Stimulated activated CD4-positive, alpha-beta T cell treated with anti-CD3 and anti-CD28 coated beads, Interleukin-4, amount 100 ng/mL, for 24 hours (primary cell): ENCODE measurements around the gene TULP4.
"Not testable (repeated sequence)": the region's sequence is repeated elsewhere in the genome, so short reads cannot be mapped to it uniquely, and the experiment has no call there.

Experiments
- DNase-seq: peaks from one replicate; pipeline ENCODE4 v3.0.0-alpha.2; 2020

TULP4 gene

DNA sequence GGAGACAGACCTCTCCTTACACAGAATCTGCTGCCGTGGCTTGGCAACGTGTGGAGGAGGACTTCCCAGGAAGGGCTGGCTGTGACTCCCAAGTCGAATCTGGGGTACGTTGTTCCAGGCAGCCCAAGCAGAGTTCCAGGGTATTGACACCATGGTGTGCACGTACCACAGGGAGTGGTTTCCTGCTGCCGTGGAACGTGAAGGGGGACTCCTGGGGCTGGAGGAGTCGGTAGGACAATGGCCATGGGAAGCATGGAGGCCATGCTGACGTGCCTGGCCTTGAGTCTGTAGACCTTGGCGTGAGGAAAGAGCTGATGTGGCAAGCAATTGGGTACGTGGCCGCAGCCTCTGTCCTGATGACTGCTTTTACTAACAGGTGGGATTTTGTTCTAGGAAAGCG lies 119.3 kb downstream of the TULP4 start:
- no peak for DNase-seq

- no peak for DNase-seq
Measured at GRCh38 chr6:158437571-158437970, 125.3 kb downstream of the TULP4 start.

DNA sequence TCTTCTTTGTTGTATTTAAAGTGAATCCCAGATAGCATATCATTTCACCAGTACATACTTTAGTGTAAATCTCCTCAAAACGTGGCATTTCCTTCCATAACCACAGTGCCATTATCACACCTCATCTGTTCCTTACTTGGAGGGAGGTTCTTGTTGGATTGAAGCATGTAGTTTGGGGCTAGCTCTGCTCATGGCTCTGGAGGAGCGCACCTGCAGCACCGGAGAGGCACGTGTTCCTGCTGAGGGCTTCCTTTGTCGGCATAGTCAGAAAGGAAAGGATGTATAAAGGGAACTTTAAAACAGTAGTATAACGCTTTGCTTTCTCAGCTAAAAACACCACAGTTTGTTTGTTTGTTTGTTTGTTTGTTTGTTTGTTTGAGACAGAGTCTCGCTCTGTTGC lies 126.0 kb downstream of the TULP4 start:
- no peak for DNase-seq

DNA sequence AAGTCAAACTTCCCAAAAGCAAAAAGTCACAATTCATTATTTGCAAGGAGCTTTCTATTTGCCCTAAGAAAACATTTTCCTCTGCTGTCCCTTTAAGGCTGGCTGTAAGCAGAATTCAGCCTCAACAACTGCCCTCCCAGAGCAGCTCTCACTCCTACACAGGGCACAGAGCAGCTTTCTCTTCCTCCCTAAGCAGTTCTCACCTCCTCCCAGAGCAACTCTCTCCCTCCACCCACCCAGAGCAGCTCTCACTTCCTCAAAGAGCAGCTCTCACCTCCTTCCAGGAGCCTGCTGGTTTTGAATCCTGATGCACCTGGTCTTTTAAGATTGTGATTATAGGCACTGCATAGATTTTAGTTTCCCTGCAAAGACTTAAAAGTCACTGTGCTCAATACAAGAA lies 127.0 kb downstream of the TULP4 start:
- no peak for DNase-seq

DNA sequence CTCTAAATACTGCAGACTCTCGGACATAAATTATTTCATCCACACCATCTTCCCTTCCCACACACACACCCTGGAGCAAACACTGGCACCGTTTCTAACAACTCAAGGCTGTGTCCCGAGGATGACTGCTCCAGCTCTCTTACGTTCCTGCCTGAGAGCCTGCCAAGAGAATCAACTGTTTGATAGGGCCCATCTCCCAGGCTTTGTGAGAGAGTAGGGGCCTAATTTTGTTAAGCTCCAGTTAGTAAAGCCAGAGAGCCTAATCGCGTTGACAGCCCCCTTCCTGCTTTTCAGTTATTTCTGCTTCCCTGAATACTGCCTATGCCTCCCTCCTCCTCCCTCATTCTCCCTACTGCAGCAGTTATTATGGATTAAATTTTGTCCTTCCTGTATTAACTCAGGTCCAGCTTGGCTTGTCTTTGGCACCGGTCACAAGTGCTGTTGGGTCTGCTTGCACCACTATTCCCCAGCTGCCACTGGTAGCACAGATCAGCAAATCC lies 129.5 kb downstream of the TULP4 start:
- no peak for DNase-seq

DNA sequence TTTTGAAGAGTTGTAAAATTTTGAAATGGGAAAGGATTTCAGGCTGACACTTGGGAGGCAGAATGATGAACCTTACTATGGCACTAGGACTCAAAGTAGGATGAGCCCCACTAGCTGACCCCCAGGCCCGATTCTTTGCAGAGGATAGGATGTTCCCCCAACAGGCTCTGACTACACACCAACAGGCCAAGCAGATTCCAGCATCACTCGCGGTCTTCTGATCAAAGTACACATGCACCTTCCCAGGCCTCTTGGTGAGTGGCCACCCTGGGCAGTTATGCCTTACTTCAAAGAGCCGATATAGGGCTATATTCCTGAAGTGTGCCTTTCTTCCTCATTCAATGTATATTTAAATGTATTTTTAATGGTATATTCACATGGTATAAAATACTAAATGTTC lies 130.0 kb downstream of the TULP4 start:
- no peak for DNase-seq

GRCh38 chr6:158445426-158446085 lies 133.3 kb downstream of the TULP4 start:
- DNase-seq, result no peak

DNA sequence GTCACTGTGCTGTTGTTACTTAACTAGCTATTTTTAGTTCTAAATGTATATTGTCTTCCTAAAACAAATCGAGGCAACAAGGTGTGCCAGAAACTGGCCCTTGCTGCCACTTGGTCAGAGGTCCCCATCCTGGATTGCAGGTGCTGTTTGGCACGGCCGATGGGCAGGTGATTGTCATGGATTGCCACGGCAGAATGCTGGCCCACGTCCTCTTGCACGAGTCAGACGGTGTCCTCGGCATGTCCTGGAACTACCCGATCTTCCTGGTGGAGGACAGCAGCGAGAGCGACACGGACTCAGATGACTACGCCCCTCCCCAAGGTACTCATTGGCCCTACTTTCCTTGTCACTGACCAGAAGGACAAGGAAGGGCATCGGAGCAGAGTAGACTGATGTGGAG lies 136.6 kb downstream of the TULP4 start:
- no peak for DNase-seq

GRCh38 chr6:158452191-158452590 lies 139.9 kb downstream of the TULP4 start:
- no peak for DNase-seq

DNA sequence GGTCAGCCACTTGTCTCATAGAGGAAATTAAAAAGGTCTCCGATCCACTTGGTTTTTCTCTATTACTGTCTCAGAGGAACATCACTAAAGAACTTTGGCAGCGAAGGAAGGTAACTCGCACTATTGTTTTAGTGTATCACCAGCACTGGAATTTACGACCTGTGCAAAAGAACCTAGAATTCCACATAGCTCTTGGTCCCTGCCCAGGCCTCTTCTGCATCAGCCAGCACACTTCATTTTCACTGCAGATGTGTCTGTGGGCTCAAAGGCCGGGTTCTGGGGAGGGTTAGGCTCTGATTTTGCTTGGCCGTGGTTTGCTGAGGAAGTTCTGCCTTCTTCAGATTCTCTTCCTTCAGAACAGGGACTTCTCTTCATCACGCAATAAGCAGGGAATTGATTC lies 144.9 kb downstream of the TULP4 start:
- DNase-seq, result no peak

- no peak for DNase-seq
Measured at GRCh38 chr6:158457616-158458278, 145.5 kb downstream of the TULP4 start.

- no peak for DNase-seq
Measured at GRCh38 chr6:158459726-158460125, 147.5 kb downstream of the TULP4 start.

- no peak for DNase-seq
Measured at GRCh38 chr6:158460602-158461169, 148.4 kb downstream of the TULP4 start.

DNA sequence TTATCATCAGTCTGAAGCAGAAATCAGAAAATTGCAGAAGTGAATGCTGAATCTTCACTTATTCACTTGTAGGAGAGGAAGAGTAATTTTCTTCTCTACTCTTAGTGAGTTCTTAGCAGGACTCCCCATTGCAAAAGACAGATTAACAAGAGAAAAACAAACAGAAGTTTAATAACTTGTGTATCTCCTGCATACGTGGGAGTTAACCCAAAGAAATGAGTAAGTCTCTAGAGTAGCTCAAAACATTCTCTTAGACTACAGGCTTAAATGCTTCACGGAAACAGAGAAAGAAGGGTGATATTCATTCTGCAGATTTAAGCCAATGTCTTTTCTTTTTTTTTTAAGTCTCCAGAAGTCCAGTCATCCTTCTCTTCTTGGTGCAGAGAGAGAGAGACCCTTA lies 149.7 kb downstream of the TULP4 start:
- no peak for DNase-seq

GRCh38 chr6:158464483-158464882 lies 152.2 kb downstream of the TULP4 start:
- no peak for DNase-seq

- no peak for DNase-seq
Measured at GRCh38 chr6:158465257-158465656, 153.0 kb downstream of the TULP4 start.

GRCh38 chr6:158465747-158466146 lies 153.5 kb downstream of the TULP4 start:
- DNase-seq, result no peak

DNA sequence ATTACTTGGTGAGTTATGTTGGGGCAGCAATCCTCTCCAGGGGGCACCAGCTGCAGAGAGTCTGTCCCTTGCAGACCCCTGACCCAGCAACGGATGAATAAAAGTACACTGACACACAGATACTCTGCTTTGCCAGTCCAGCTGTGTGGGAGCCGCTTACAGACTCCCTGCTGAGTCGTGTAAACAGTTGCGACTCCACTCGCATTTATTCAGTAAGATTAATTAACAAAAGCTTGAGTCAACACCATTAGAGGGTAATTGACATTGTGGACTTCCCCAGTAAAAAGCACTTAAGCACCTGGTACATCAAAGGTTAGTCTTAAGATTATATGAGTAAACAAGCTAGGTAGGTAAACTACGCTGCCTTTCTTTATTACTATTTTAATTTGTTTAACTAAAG lies 155.7 kb downstream of the TULP4 start:
- DNase-seq, result no peak

DNA sequence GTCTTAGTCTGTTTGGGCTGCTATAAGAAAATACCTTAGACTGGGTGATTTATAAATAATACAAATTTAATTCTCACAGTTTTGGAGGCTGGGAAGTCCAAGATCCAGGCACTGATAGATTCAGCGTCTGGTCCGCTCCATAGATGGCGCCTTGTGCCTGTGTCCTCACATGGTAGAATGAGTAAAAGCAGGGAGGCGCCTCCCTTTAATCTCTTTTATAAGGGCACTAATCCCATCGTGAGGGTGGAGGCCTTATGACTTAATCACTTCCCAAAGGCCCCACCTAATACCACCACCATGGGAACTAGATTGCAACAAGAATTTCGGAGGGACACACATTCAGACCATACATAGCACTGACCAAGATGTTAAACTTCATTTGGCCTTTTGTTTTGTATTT lies 156.4 kb downstream of the TULP4 start:
- no peak for DNase-seq

DNA sequence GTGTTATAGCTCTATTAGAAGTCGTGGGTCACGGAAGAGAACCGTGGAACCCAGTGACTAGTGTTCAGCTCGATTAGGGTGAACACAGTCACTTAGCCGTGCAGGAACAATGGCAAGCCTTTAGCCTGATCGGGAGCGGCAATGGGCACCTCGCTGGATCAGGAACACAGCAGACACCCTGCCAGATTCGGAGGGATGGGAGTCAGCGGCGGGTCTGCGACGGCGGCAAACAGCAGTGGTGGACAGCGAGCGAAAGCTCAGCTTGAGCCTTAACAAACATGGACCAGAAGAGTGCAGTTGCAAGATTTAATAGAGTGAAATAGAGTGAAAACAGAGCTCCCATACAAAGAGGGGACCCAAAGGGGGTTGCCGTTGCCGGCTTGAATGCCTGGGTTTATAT lies 157.8 kb downstream of the TULP4 start:
- not testable (repeated sequence) for DNase-seq

- DNase-seq, result no peak
Measured at GRCh38 chr6:158471339-158471738, 159.1 kb downstream of the TULP4 start.

DNA sequence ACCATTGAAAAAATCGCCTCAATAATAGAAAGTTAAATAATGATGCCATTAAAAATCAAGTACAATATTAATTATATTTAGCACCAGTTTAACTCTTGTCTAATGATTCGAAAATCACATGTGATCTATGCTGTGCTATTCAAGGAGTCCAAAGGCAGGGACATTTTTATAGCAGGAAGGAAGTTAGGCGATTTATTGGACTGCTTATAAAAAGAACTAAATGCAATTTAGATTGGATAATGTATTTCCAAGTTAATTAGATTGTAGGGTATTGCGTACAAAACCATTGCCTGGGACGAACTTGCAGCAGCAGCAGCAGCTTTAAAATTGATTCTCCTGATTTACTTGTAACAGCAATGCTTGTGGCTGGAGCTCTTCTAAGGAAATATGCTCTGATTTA lies 160.2 kb downstream of the TULP4 start:
- no peak for DNase-seq

DNA sequence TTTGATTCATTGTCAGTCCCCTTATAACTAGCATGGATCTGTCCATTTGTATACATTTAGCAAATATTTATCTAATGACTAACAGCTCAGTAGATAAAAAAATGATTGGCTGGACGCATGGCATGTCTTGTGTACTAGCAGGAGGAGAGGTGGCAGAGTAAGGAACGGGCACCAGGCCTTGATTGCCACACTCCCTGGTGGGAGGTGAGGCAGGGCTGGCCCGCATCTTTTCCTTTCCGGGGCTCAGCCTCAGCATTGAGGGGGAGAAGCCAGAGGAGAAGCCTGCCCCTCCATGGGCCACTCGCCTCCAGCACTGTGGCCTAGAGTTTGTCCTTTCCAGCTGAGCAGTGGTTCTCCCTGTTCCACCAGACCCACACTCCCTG lies 162.7 kb downstream of the TULP4 start:
- no peak for DNase-seq
